T-helper 1 cell treated with Interleukin-12 subunit alpha and Interleukin-12 subunit beta and Interleukin-4 antibody, amounts not matched to agents 30 μg/mL and 1 μg/mL, for 36 hours (primary cell): ENCODE data around the gene RAB22A.
"Not testable (repeated sequence)": the region's sequence is repeated elsewhere in the genome, so short reads cannot be mapped to it uniquely, and the experiment has no call there.

Source experiments
- H3K27ac Mint-ChIP-seq: one replicate; pipeline ENCODE4 v1.8.0; 2021; ENCODE audit warnings: mild to moderate bottlenecking, mixed read lengths
- H3K27me3 Mint-ChIP-seq: one replicate; pipeline ENCODE4 v1.8.0; 2021; ENCODE audit warnings: low read depth, mixed read lengths
- H3K36me3 Mint-ChIP-seq: one replicate; pipeline ENCODE4 v1.8.0; 2021; ENCODE audit warnings: low read depth, mixed read lengths
- H3K4me1 Mint-ChIP-seq: one replicate; pipeline ENCODE4 v1.8.0; 2021; ENCODE audit warnings: low read depth, mixed read lengths
- H3K4me3 Mint-ChIP-seq: one replicate; pipeline ENCODE4 v1.8.0; 2021; ENCODE audit warnings: mild to moderate bottlenecking, moderate library complexity, mixed read lengths
- H3K9me3 Mint-ChIP-seq: one replicate; pipeline ENCODE4 v1.8.0; 2021; ENCODE audit warnings: mixed read lengths

RAB22A gene

GRCh38 chr20:58414786-58415185 lies 105.3 kb downstream of the RAB22A start:
- H3K27me3 Mint-ChIP-seq, H3K4me3 Mint-ChIP-seq, H3K27ac Mint-ChIP-seq, H3K9me3 Mint-ChIP-seq: not testable (repeated sequence)
- H3K36me3 Mint-ChIP-seq, result peaks cover 20% of the 10 kb centered on the region
- peaks cover 26% of the 10 kb centered on the region for H3K4me1 Mint-ChIP-seq

DNA sequence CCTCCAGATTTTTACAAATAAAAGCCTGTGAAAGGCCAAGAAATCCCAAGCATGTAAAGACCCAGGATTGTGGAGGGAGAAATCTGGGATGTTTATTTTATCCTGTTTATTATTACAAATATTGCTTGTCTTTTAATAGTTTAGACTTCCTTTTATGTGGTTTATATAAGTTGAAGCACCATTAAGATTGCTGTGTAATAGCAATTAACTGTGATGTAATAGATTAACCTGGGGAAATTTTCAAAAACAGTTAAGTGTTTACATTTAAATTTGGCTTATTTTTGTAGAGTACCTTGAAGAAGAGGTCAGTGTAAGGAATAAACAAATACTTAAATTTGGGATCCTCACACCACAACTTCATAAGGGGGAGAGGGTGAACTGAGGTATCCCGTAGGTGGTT lies 106.5 kb downstream of the RAB22A start:
- Mint-ChIP-seq H3K9me3 (peaks cover 3% of the 10 kb centered on the region), H3K27me3 (no peaks in the 10 kb centered on the region)

GRCh38 chr20:58416835-58417234 lies 107.3 kb downstream of the RAB22A start:
- peaks cover 3% of the 10 kb centered on the region for H3K9me3 Mint-ChIP-seq
- H3K4me1 Mint-ChIP-seq, result peaks cover 25% of the 10 kb centered on the region
- H3K36me3 Mint-ChIP-seq, result peaks cover 33% of the 10 kb centered on the region
- peak overlapping the region; percentile 38 for H3K27ac Mint-ChIP-seq
- H3K27me3 Mint-ChIP-seq, result no peaks in the 10 kb centered on the region
- H3K4me3 Mint-ChIP-seq, result peak overlapping the region; percentile 29

More for the DNA sequence above, 106.5 kb downstream of the RAB22A start:
- Mint-ChIP-seq H3K4me1 (peaks cover 25% of the 10 kb centered on the region), H3K27ac (peak overlapping the region; percentile 10), H3K36me3 (peaks cover 30% of the 10 kb centered on the region), H3K4me3 (no peak overlapping the region)
